Nephron progenitor cell (in vitro differentiated cells): ENCODE data around the gene PSMC4.
"Not testable (repeated sequence)": the region's sequence is repeated elsewhere in the genome, so short reads cannot be mapped to it uniquely, and the experiment has no call there.

Source experiments
- DNase-seq: peaks from one replicate; pipeline ENCODE4 v3.0.0; 2021
- H3K27ac Mint-ChIP-seq: 2 replicates; pipeline ENCODE4 v1.8.0; 2021; ENCODE audit warnings: mild to moderate bottlenecking, moderate library complexity, mixed read lengths
- H3K27me3 Mint-ChIP-seq: 2 replicates; pipeline ENCODE4 v1.8.0; 2021; ENCODE audit warnings: mild to moderate bottlenecking, low read depth, mixed read lengths; ENCODE audit not compliant: poor library complexity
- H3K36me3 Mint-ChIP-seq: 2 replicates; pipeline ENCODE4 v1.8.0; 2021; ENCODE audit warnings: low read depth, mixed read lengths
- H3K4me1 Mint-ChIP-seq: 2 replicates; pipeline ENCODE4 v1.8.0; 2021; ENCODE audit warnings: mixed read lengths
- H3K4me3 Mint-ChIP-seq: 2 replicates; pipeline ENCODE4 v1.8.0; 2021; ENCODE audit warnings: mild to moderate bottlenecking, moderate library complexity, mixed read lengths
- H3K9me3 Mint-ChIP-seq: 2 replicates; pipeline ENCODE4 v1.8.0; 2021; ENCODE audit warnings: mild to moderate bottlenecking, moderate library complexity, mixed read lengths
- TF ChIP-seq, protein P1 (sequence below): fragments of 200-600 bp; sonication (generic); IDR thresholded peaks from 2 replicates; pipeline ENCODE4 v1.5.0; 2021; ENCODE audit warnings: antibody characterized with exemption

Gene PSMC4

DNA sequence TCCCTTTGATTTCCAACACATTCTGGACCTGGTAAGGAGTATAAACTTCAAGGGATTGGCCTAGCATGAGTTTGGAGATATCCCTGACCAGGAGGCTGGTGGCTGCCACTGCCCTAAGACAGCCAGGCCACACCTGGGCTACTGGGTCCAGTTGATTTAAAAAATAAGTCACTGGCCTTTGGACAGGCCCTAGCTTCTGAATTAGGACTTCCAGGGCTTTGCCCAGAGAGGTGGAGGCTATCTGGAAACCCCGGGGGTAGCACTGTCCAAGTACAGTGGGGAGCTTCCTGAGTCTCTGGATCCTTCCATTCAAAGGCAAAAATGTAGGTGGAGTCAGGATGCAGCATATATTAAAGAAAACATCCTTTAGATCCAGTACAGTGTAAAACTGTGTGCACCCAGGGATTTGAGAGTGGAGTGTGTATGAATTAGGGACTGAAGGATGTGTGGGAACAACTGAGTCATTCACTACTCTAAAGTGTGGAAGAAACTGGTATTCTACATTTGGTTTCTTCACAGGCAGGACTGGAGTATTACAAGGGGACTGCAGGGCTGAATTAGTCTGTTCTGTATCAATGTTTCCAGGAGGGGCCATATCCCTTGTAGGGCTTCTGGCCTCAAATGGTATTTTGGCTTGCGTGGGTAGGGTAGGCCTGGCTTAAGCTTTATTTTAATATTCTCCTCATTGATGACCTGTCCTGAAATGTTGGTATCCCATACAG lies 21.8 kb upstream of the PSMC4 start:
- no peak for DNase-seq
- TF ChIP-seq, protein P1, sequence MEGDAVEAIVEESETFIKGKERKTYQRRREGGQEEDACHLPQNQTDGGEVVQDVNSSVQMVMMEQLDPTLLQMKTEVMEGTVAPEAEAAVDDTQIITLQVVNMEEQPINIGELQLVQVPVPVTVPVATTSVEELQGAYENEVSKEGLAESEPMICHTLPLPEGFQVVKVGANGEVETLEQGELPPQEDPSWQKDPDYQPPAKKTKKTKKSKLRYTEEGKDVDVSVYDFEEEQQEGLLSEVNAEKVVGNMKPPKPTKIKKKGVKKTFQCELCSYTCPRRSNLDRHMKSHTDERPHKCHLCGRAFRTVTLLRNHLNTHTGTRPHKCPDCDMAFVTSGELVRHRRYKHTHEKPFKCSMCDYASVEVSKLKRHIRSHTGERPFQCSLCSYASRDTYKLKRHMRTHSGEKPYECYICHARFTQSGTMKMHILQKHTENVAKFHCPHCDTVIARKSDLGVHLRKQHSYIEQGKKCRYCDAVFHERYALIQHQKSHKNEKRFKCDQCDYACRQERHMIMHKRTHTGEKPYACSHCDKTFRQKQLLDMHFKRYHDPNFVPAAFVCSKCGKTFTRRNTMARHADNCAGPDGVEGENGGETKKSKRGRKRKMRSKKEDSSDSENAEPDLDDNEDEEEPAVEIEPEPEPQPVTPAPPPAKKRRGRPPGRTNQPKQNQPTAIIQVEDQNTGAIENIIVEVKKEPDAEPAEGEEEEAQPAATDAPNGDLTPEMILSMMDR, result no peak
- Mint-ChIP-seq H3K4me1 (no peaks in the 10 kb centered on the region), H3K27me3 (peaks cover 6% of the 10 kb centered on the region), H3K27ac (no peak overlapping the region), H3K9me3 (no peaks in the 10 kb centered on the region), H3K36me3 (no peaks in the 10 kb centered on the region), H3K4me3 (no peak overlapping the region)

DNA sequence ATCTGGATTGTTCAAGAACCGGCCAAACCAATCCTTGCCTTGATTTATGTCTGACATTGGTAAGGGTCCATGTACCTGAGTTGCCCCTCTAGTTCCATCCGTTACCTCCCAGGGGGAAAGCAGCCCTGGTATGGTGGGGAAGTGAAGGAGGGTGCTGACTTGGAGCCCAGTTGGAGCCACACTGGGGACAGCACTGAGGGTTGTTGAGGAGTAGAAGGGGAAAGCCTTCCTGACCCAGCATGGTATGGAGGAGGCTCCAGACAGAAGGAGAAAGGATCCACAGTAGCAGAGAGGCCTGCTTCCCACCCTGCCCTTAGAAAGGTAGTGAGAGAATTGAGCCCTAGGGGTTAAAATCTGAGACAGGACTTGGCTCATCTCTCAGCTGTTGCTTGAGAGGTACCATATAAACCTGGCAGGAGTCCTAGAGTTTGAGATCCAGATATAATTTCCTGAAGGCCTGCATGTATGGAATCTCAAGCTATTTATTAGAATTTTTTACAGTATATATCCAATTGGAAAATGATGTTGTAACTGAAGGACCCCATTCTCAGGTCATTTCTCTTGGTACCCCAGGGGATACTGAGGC lies 19.8 kb upstream of the PSMC4 start:
- DNase-seq, result no peak
- no peak overlapping the region for H3K4me3 Mint-ChIP-seq
- H3K36me3 Mint-ChIP-seq, result no peaks in the 10 kb centered on the region
- H3K27me3 Mint-ChIP-seq, result peaks cover 6% of the 10 kb centered on the region
- no peaks in the 10 kb centered on the region for H3K4me1 Mint-ChIP-seq
- H3K27ac Mint-ChIP-seq, result no peak overlapping the region
- no peaks in the 10 kb centered on the region for H3K9me3 Mint-ChIP-seq
- TF ChIP-seq, protein P1, result no peak

GRCh38 chr19:39951686-39952085 lies 19.3 kb upstream of the PSMC4 start:
- no peak for DNase-seq
- Mint-ChIP-seq H3K4me1 (no peaks in the 10 kb centered on the region), H3K36me3 (no peaks in the 10 kb centered on the region), H3K27ac (no peak overlapping the region), H3K9me3 (no peaks in the 10 kb centered on the region), H3K4me3 (no peak overlapping the region), H3K27me3 (peaks cover 6% of the 10 kb centered on the region)
- TF ChIP-seq, protein P1, result no peak

DNA sequence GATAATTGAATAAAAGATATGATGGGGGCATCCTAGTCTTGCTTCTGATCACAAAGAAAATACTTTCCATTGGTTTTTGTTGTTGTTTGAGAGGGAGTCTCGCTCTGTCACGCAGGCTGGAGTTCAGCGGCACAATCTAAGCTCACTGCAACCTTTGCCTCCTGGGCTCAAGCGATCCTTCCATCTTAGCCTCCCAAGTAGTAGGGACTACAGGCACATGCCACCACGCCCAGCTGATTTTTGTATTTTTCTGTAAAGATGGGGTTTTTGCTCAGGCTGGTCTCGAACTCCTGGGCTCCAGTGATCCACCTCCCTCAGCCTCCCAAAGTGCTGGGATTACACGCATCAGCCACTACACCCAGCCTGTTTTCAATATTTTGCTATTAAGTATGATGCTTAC lies 17.1 kb upstream of the PSMC4 start:
- Mint-ChIP-seq H3K4me1 (no peaks in the 10 kb centered on the region), H3K27me3 (peaks cover 6% of the 10 kb centered on the region), H3K4me3 (no peak overlapping the region), H3K36me3 (no peaks in the 10 kb centered on the region), H3K9me3 (no peaks in the 10 kb centered on the region), H3K27ac (no peak overlapping the region)
- DNase-seq, result no peak
- TF ChIP-seq, protein P1, result no peak

DNA sequence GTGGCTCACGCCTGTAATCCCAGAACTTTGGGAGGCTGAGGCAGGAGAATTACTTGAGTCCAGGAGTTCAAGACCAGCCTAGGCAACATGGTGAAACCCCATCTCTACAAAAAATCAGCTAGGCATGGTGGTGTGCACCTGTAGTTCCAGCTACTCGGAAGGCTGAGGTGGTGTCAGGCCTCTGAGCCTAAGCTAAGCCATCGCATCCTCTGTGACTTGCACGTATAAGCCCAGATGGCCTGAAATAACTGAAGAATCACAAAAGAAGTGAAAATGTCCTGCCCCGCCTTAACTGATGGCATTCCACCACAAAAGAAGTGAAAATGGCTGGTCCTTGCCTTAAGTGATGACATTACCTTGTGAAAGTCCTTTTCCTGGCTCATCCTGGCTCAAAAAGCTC lies 13.1 kb upstream of the PSMC4 start:
- not testable (repeated sequence) for H3K27me3 Mint-ChIP-seq, H3K27ac Mint-ChIP-seq, H3K9me3 Mint-ChIP-seq, H3K4me3 Mint-ChIP-seq, H3K36me3 Mint-ChIP-seq, DNase-seq
- peaks cover 11% of the 10 kb centered on the region for H3K4me1 Mint-ChIP-seq

DNA sequence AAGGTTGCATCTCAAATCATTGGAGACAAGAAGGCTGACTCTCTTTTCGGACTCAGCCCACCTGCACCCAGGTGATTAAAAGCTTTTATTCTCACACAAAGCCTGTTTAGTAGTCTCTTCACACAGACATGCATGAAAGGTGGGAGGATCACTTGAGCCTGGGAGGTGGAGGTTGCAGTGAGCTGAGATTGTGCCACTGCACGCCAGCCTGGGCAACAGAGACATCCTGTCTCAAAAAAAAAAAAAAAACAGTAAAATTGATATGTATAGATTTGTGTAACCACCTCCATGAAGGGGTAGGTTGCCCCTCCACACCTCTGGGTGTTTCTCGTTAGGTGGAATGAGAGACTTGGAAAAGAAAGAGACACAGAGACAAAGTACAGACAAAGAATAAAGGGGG lies 12.0 kb upstream of the PSMC4 start:
- not testable (repeated sequence) for H3K9me3 Mint-ChIP-seq, H3K36me3 Mint-ChIP-seq, H3K27me3 Mint-ChIP-seq, DNase-seq, H3K4me3 Mint-ChIP-seq, H3K27ac Mint-ChIP-seq
- peaks cover 11% of the 10 kb centered on the region for H3K4me1 Mint-ChIP-seq

DNA sequence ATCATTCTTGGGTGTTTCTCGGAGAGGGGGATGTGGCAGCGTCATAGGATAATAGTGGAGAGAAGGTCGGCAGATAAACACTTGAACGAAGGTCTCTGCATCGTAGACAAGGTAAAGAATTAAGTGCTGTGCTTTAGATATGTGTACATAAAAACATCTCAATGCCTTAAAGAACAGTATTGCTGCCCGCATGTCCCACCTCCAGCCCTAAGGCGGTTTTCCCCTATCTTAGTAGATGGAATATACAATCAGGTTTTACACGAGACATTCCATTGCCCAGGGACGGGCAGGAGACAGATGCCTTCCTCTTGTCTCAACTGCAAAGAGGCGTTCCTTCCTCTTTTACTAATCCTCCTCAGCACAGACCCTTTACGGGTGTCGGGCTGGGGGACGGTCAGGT lies 11.6 kb upstream of the PSMC4 start:
- H3K36me3 Mint-ChIP-seq, H3K9me3 Mint-ChIP-seq, H3K27me3 Mint-ChIP-seq, H3K4me3 Mint-ChIP-seq, DNase-seq: not testable (repeated sequence)
- Mint-ChIP-seq H3K27ac (peak overlapping the region; percentile 56), H3K4me1 (peaks cover 11% of the 10 kb centered on the region)
